PC-3 (cell line): Measurements from ENCODE around the gene SVOP.
"Not testable (repeated sequence)": the region's sequence is repeated elsewhere in the genome, so short reads cannot be mapped to it uniquely, and the experiment has no call there.

Experiments
- CTCF ChIP-seq: fragments of 300-600 bp; sonication (generic); conservative IDR thresholded peaks from 2 replicates; pipeline ENCODE4 v1.5.1; 2017; ENCODE audit warnings: antibody characterized with exemption, low read depth, mild to moderate bottlenecking, low read length
- EZH2 ChIP-seq: fragments of 300-600 bp; sonication (generic); IDR thresholded peaks from one replicate; pipeline ENCODE4 v1.6.1; 2017; ENCODE audit warnings: antibody characterized with exemption, mild to moderate bottlenecking, low read length; ENCODE audit not compliant: unreplicated experiment
- EZH2phosphoT487 ChIP-seq: fragments of 300-600 bp; sonication (generic); IDR thresholded peaks from 2 replicates; pipeline ENCODE4 v1.6.1; 2018; ENCODE audit warnings: mild to moderate bottlenecking, antibody characterized with exemption, low read length, borderline replicate concordance

- not testable (repeated sequence) for TF ChIP-seq CTCF, EZH2, EZH2phosphoT487
Measured at GRCh38 chr12:108859141-108859922, 161.5 kb downstream of the SVOP start.
